Heart left ventricle (tissue), 13 donors: ENCODE results near the gene RPAIN.
A peak's percentile ranks its signal among the peaks of the same experiment; 100 is the strongest.

Source experiments
- POLR2A ChIP-seq, 2 donors: fragments of 450-650 bp; IDR thresholded peaks; one replicate each; pipeline ENCODE4 v1.6.1; 2017; ENCODE audit warnings: antibody characterized with exemption in 2 of 2, mild to moderate bottlenecking in 2 of 2, moderate library complexity in 2 of 2
- TF ChIP-seq, protein P1 (sequence below), 12 donors: fragments of 200-600 bp; sonication (generic) in 4 of 12; IDR thresholded peaks; one replicate each; pipeline versions ENCODE4 v1.5.0 to v1.8.0; 2018 to 2022; ENCODE audit warnings: antibody characterized with exemption in 12 of 12, mild to moderate bottlenecking in 5 of 12
- donor health status: ischemic (EF 13 %, LVEDD 7.1; RV severe dilation, severe dysfunction).
- donor health status: DM: no; HTN: yes; CAD: no.
- donor health status: DM: no; HTN: no; CAD: no.
- donor health status: ischemic (EF 25% LVEDD 6.9; RV normal size, moderate dysfunction).
- donor health status: ischemic (EF 25% LVEDD 5.7; RV mildly dilated, moderate dysfunction).
- donor health status: ischemic (EF 35%, LVEDD 5.7; RV mildly dilated, moderate dysfunction).
- donor health status: nonischemic (EF 11% LVEDD 7.7; RV severe dilation, severe dysfunction).
- donor health status: DM: yes; HTN: yes; CAD: no.
- donor health status: PGD.
- donor health status: ischemic (EF 29% LVEDD 5.4; RV normal size, mild dysfunction).
- donor health status: nonischemic (EF 23%, LVEDD 6.1; RV moderate dilation, normal function).

DNA sequence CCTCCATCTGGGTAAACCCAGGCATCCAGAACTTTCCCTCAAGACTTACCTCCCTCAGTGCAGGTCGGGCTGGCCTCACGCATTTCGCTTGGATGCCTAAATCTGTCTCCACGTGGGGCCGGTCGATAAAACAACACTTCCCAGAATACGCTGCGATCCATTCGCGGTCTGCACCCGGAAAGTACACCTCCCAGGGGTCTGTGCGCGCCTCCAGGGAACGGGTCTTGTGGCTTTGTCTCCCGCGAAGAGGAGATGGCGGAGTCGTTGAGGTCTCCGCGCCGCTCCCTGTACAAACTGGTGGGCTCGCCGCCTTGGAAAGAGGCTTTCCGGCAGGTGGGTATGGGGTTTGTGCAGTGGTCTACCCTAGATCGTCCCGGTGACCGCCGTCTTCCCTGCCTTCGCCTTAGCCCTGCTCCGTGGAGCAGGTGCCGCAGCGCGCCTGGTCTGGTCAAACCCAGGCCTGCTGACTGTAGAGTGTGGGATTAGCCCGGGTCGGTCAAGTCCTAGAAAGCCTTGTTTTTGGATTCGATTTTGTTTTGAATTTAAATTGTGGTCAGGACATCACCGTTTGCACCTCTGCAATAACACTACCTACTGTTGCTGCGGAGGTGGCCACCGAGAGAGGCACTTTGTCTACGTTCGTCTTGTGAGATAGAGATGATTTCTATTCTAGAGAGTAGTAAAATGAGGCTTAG is at the start of gene RPAIN:
- TF ChIP-seq, protein P1, sequence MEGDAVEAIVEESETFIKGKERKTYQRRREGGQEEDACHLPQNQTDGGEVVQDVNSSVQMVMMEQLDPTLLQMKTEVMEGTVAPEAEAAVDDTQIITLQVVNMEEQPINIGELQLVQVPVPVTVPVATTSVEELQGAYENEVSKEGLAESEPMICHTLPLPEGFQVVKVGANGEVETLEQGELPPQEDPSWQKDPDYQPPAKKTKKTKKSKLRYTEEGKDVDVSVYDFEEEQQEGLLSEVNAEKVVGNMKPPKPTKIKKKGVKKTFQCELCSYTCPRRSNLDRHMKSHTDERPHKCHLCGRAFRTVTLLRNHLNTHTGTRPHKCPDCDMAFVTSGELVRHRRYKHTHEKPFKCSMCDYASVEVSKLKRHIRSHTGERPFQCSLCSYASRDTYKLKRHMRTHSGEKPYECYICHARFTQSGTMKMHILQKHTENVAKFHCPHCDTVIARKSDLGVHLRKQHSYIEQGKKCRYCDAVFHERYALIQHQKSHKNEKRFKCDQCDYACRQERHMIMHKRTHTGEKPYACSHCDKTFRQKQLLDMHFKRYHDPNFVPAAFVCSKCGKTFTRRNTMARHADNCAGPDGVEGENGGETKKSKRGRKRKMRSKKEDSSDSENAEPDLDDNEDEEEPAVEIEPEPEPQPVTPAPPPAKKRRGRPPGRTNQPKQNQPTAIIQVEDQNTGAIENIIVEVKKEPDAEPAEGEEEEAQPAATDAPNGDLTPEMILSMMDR (IDR thresholded peaks at IDR 0.05): no peak
- TF ChIP-seq POLR2A (IDR thresholded peaks at IDR 0.05): peak in 1 of 2 donors; percentile 45
